ENCODE results near the gene TRAPPC3. TPM values are rescaled to one million over a fixed set of nuclear protein-coding genes. Genes with fewer than 3 reads are reported as not detected.

Gene TRAPPC3
- total and polyA plus RNA-seq, 9 of the 15 experiments (the other 6 are each of a cell fraction or from before 2014, with no cell fraction given) = 20.6 to 141 (median 112) TPM

DNA sequence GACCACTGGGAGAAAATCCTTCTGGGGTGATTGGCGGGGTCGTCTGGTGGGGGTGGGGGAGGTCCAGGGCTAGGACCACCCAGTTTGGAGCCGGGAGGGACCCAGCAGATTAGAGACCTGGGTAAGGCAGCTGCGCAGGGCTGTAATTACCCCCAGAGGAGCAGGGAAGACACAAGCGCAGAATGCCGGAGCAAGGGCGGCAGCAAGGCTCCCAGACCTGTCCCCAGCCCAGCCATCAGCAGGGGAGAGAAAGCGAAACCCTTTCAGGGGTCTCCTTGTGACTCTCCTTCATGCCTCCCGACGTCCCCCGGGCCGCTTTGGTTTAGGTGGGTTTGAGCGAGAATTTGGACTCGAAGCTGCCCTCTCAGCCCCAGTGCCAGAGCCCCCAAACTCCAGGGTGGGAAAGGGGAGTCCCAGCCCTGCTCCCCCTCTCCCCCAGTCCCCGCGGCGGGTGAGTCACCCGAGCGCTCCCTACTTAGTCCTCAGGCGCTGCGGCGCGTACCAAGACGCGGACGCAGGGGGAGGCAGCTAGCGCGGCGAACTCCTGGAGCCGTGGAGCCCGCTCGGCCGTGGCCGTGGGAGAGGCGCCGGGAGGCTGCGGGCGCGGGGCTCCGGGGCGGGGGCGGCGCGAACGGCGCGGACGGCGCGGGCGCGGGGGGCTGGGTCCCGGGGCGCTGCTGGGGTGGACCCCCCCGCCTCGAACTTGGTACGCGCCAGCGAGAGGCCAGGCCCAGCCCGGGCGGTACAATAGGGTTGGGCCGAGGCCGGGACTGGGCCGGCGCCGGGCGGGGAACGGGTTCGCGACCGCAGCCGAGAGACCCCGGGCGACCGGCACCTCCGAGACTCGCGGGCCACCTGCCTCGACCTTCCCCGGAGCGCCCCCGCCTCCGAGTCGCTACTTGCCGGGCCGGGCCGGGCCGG, 6.4 kb upstream of the TRAPPC3 start, which contains the start of gene MAP7D1 (continued):
- TF ChIP-seq, protein P1, sequence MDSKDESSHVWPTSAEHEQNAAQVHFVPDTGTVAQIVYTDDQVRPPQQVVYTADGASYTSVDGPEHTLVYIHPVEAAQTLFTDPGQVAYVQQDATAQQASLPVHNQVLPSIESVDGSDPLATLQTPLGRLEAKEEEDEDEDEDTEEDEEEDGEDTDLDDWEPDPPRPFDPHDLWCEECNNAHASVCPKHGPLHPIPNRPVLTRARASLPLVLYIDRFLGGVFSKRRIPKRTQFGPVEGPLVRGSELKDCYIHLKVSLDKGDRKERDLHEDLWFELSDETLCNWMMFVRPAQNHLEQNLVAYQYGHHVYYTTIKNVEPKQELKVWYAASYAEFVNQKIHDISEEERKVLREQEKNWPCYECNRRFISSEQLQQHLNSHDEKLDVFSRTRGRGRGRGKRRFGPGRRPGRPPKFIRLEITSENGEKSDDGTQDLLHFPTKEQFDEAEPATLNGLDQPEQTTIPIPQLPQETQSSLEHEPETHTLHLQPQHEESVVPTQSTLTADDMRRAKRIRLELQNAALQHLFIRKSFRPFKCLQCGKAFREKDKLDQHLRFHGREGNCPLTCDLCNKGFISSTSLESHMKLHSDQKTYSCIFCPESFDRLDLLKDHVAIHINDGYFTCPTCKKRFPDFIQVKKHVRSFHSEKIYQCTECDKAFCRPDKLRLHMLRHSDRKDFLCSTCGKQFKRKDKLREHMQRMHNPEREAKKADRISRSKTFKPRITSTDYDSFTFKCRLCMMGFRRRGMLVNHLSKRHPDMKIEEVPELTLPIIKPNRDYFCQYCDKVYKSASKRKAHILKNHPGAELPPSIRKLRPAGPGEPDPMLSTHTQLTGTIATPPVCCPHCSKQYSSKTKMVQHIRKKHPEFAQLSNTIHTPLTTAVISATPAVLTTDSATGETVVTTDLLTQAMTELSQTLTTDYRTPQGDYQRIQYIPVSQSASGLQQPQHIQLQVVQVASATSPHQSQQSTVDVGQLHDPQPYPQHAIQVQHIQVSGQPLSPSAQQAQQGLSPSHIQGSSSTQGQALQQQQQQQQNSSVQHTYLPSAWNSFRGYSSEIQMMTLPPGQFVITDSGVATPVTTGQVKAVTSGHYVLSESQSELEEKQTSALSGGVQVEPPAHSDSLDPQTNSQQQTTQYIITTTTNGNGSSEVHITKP (IDR thresholded peaks at IDR 0.05; ENCODE audit: partially characterized antibody) = peak; percentile 99
- peak; percentile 89; the same call in 1 of the 2 replicates for TF ChIP-seq PHB (CRISPR knock-in tag; IDR thresholded peaks at IDR 0.05)
- no peak for TF ChIP-seq SMAD2 (IDR thresholded peaks at IDR 0.05; ENCODE audit: low read depth, low read length)
- 0 out of 2 replicates have a peak, but pooled peaks have one; percentile 64 for TF ChIP-seq CAMTA2 (CRISPR knock-in tag; conservative IDR thresholded peaks at IDR 0.05)
- TF ChIP-seq GTF2A2 (tag; IDR thresholded peaks at IDR 0.05) = 0 out of 2 replicates have a peak, but pooled peaks have one; percentile 28
- no peak for TF ChIP-seq CBFA2T2 (conservative IDR thresholded peaks at IDR 0.05)
- TF ChIP-seq, protein P2, sequence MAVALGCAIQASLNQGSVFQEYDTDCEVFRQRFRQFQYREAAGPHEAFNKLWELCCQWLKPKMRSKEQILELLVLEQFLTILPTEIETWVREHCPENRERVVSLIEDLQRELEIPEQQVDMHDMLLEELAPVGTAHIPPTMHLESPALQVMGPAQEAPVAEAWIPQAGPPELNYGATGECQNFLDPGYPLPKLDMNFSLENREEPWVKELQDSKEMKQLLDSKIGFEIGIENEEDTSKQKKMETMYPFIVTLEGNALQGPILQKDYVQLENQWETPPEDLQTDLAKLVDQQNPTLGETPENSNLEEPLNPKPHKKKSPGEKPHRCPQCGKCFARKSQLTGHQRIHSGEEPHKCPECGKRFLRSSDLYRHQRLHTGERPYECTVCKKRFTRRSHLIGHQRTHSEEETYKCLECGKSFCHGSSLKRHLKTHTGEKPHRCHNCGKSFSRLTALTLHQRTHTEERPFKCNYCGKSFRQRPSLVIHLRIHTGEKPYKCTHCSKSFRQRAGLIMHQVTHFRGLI (CRISPR knock-in tag; IDR thresholded peaks at IDR 0.05) = peak; percentile 88; the same call in 1 of the 2 replicates
- TF ChIP-seq U2AF2 (optimal IDR thresholded peaks at IDR 0.05; ENCODE audit: low read depth, low read length) = no peak
- TF ChIP-seq NRF1 (conservative IDR thresholded peaks at IDR 0.05 in 1 of 2, IDR thresholded peaks at IDR 0.05 in 1 of 2) = peak; percentile 69 to 71
- TF ChIP-seq SREBF2 (CRISPR knock-in tag; IDR thresholded peaks at IDR 0.05) = no peak
- TF ChIP-seq ZNF766 (CRISPR knock-in tag; conservative IDR thresholded peaks at IDR 0.05) = no peak
- TF ChIP-seq TEAD2 (tag; IDR thresholded peaks at IDR 0.05) = no peak
- TF ChIP-seq RBM15 (IDR thresholded peaks at IDR 0.05; ENCODE audit: insufficient read depth, low read length) = no peak
- TF ChIP-seq NCOA4 (IDR thresholded peaks at IDR 0.05; ENCODE audit: partially characterized antibody) = no peak
- TF ChIP-seq, protein P3, sequence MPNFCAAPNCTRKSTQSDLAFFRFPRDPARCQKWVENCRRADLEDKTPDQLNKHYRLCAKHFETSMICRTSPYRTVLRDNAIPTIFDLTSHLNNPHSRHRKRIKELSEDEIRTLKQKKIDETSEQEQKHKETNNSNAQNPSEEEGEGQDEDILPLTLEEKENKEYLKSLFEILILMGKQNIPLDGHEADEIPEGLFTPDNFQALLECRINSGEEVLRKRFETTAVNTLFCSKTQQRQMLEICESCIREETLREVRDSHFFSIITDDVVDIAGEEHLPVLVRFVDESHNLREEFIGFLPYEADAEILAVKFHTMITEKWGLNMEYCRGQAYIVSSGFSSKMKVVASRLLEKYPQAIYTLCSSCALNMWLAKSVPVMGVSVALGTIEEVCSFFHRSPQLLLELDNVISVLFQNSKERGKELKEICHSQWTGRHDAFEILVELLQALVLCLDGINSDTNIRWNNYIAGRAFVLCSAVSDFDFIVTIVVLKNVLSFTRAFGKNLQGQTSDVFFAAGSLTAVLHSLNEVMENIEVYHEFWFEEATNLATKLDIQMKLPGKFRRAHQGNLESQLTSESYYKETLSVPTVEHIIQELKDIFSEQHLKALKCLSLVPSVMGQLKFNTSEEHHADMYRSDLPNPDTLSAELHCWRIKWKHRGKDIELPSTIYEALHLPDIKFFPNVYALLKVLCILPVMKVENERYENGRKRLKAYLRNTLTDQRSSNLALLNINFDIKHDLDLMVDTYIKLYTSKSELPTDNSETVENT (CRISPR knock-in tag; IDR thresholded peaks at IDR 0.05) = peak; percentile 85
- no peak for TF ChIP-seq BDP1 (IDR thresholded peaks at IDR 0.05; ENCODE audit: insufficient read depth, insufficient read length)
- no peak for TF ChIP-seq ZNF282 (CRISPR knock-in tag; IDR thresholded peaks at IDR 0.05)
- TF ChIP-seq FOXP1 (CRISPR knock-in tag; IDR thresholded peaks at IDR 0.05) = 0 out of 2 replicates have a peak, but pooled peaks have one; percentile 4
- TF ChIP-seq GMEB1 (CRISPR knock-in tag; IDR thresholded peaks at IDR 0.05) = peak; percentile 49; the same call in 1 of the 2 replicates

All from K562 (cell line).